ENCODE data around the gene P3H3.

P3H3 gene

GRCh38 chr12:6828781-6829535, 751 bp downstream of the P3H3 start:
- DNase-seq = peak; percentile 65

DNA sequence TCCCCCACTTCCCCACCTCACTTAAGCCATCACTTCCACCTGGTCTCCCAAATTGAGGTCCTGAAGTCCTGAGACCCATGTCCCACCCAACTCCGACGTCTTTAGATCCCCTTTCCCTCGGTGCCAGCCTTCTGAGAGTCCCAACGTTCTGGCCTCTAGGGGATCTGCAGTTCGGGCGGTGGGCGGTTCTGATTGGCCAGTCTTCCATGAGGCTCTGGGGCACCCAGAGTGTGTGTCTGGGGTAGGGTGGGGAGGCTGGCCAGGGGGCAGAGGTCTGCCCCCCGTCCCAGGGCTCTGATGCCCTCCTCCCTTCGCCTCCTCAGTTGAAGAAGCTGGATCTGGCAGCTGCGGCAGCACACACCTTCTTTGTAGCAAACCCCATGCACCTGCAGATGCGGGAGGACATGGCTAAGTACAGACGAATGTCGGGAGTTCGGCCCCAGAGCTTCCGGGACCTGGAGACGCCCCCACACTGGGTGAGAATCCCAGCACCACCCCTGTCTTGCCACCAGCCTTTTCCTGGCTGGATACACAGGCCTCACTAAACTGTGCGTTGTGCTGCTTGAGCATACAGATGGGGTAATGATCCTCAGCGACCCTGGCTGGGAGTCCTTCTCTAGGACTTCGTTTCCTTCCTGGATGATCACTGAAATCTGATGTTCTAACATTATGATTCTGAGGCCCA, 1.5 kb downstream of the P3H3 start:
- no peak for DNase-seq

DNA sequence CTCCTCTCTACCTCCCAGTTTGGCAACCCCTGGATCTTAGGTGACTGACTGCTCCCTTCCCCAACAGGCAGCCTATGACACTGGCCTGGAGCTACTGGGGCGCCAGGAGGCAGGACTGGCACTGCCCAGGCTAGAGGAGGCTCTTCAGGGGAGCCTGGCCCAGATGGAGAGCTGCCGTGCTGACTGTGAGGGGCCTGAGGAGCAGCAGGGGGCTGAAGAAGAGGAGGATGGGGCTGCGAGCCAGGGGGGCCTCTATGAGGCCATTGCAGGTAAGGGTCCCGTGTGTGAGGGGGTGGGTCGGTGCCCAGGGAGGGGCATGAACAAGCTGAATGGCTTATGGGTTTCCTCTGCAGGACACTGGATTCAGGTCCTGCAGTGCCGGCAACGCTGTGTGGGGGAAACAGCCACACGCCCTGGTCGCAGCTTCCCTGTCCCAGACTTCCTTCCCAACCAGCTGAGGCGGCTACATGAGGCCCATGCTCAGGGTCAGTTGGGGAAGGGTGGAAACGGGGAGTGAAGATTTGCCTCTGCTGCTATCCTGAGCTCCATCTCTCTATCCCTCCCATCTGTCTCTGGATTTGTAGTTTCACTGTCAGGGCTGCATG, 2.2 kb downstream of the P3H3 start:
- no peak for DNase-seq

DNA sequence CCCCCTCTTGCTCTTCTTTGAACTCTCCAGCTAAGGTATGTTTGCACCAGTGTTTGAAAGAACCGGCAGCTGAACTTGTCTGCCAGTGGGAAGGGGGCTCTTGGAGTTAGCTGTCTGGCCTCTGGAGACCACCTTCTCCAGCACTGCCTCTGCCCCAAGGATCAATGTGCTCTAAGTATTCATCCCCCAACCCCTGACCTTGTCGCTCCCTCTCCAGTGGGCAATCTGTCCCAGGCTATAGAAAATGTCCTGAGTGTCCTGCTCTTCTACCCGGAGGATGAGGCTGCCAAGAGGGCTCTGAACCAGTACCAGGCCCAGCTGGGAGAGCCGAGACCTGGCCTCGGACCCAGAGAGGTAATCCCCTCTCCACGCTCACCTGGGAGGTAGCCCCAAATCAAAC, 2.8 kb downstream of the P3H3 start:
- no peak for DNase-seq

- DNase-seq = no peak
These were observed 3.3 kb downstream of the P3H3 start for GRCh38 chr12:6831450-6831995.

GRCh38 chr12:6832125-6832524, 3.9 kb downstream of the P3H3 start:
- DNase-seq = no peak

DNA sequence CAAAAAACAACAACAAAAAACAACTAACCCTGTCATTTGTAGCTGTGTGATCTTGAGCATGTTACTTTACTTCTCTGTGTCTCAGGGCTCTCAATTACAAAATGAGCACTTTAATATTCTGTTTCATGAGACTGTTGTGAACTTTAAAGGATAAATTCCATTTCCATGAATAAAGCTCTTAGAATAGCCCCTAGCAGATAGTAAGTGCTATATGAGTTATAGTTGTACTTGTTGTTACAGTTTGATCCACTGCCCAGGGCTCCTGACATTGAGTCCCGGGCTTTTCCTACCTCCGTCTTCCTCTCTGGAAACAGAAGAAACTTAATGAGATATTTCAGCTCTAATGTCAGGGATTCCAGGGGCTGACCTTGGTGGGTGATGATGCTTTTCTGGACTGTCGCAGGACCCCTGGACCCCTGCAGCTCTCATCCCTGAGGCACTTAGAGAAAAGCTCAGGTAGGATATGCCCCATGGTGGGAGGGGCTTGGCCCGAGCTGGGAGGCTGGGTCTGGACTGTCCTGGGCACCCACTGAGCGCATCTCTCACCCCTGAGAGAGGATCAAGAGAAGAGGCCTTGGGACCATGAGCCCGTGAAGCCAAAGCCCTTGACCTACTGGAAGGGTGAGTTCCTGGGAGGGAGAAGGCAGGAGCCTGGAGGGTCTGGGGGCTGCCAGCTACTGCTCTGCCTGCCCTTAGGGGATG, 5.1 kb downstream of the P3H3 start:
- DNase-seq = no peak

DNA sequence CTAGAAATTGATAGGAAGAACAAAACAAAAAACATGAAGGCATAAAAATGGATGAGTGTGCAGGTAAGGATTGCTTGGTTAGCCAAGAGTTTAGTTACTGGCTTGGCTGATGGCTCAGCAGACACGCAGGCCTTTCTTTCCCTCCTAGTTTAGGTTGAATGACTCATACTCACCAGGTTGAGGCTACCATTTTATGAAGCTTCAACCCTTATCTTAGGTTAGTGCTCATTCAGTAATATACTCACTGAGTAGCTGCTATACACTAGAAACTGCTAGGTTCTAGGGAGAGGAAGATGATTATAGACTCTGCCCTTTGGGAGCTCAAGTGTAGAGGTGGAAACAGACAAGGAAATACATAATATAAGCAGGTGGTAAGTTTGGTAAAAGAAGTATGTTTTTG, 6.0 kb downstream of the P3H3 start:
- no peak for DNase-seq

DNA sequence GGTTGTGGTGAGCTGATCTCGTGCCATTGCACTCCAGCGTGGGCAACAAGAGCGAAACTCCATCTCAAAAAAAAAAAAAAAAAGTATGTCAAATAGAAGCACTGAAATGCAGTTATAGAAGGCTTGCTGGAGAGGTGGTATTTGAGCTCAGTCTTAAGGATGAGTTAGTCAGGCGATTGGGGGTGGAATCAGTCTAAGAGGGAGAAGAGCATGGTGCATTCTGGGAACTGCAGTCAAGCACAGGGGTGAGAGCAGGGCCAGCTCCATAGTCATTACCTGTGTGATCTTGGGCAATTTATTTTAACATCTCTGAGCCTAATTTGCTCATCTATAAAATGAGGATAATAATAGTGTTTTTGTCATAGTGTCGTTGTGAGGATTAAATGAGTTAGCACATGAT, 6.7 kb downstream of the P3H3 start:
- DNase-seq = no peak

GRCh38 chr12:6836851-6837250, 8.6 kb downstream of the P3H3 start:
- no peak for DNase-seq

DNA sequence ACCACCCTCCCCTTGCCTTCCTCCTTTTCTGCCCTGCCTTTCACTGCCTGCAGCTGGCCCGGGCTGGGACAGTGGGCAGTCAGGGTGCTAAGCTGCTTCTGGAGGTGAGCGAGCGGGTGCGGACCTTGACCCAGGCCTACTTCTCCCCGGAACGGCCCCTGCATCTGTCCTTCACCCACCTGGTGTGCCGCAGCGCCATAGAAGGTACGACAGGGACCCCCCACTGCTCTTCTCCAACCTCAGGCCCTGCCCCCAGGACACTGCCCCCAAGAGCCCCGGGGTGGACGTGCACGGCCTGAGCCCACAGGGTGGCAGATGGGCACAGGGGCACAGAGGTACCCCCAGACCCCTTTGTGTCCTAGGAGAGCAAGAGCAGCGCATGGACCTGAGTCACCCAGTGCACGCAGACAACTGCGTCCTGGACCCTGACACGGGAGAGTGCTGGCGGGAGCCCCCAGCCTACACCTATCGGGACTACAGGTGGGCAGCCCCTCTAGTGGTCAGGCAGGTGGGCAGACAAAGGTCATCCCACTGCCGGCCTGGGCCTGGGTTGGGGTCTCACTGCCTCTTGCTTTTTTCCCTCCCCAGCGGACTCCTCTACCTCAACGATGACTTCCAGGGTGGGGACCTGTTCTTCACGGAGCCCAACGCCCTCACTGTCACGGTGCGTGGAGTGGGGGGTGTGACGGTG, 9.3 kb downstream of the P3H3 start:
- no peak for DNase-seq

DNA sequence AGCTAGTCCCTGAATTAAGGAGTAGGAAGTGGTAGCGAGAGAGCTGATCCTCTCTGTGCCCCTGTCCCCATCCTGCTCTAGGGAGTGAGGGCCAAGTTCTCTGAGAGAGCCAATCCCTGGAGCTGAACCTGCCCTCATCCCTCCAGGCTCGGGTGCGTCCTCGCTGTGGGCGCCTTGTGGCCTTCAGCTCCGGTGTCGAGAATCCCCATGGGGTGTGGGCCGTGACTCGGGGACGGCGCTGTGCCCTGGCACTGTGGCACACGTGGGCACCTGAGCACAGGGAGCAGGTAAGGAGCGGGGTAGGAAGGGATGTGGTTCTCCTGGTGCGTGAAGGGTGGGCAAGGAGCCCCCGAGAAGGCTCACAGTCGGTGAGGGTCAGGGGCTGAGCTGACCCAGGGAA, 10.6 kb downstream of the P3H3 start:
- DNase-seq = no peak

- peak; percentile 48 for DNase-seq
These were observed 11.4 kb downstream of the P3H3 start for GRCh38 chr12:6839482-6840201.

DNA sequence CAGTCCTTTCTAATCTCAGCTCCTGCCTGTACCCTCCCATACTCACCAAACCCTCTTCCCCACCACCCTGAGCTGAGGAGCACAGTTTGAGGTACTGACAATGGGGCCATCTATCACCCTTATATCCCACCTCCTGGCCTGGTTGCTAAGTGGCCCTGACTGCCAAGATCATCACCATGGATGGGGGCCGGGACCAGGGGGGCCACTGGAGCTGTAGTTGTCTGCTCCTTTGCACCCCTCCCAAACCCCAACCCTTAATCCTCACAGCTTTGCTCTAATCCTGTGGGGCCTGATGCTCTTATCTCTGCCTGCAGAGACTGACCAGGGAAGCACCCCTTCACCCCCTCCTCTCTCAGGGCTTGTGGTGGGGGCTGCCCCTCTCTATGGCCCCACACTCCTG, 12.1 kb downstream of the P3H3 start:
- no peak for DNase-seq

DNA sequence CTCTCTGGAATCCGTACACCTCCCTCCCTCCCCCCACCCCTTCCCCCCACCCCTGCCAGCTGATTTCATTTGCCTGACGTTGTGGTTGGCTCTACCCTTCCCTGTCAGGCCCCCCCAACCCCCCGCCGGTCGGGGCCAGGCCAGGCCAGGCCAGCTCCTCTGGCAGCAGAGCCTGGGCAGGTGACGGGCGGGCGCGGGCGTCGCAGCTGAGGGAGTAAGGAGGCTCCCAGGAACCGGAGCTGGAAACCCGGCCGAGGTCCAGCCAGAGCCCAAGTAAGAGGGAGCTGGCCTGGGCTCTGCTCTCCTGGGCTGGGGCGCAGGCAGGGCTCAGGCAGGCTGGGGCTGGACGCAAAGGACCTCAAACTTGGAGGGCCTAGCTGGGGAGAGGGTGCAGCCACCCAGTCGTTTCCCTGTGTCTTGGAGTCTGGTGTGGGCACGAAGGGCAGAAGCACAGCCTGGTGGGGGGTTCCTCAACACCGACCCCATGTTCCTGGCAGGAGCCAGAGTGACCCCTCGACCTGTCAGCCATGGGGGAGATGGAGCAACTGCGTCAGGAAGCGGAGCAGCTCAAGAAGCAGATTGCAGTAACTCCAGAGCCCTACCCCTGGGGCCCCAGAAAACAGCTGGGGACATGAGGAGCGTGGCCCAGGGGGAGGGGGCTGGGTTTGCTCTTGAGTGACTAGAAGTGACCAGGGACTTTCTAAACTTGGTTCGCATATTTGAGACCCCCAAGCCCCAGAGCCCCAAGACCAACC, 12.7 kb downstream of the P3H3 start, which contains the start of gene GNB3:
GNB3 (plus strand) TSS at position 165 of the 755 bp plus-strand sequence; CDS start at position 528, 363 bp downstream.
- DNase-seq = no peak

- DNase-seq = no peak
These were observed 13.9 kb downstream of the P3H3 start for GRCh38 chr12:6842075-6842474.

GRCh38 chr12:6843118-6843902, 15.1 kb downstream of the P3H3 start:
- no peak for DNase-seq

GRCh38 chr12:6845395-6845794, 17.2 kb downstream of the P3H3 start:
- DNase-seq = no peak

GRCh38 chr12:6846316-6846869, 18.2 kb downstream of the P3H3 start:
- DNase-seq = no peak

GRCh38 chr12:6847676-6848075, 19.5 kb downstream of the P3H3 start:
- DNase-seq = no peak
